Peyer's patch (tissue), 4 donors: ENCODE measurements around the gene LRRK1.

Source experiments
- POLR2A ChIP-seq, 2 donors: fragments of 450-650 bp; IDR thresholded peaks; one replicate each; pipeline ENCODE4 v1.5.1; 2017; ENCODE audit warnings: antibody characterized with exemption in 2 of 2, mild to moderate bottlenecking in 2 of 2, moderate library complexity in 2 of 2
- TF ChIP-seq, protein P1 (sequence below), 6 experiments: fragments of 450-650 bp in 4 of 6; fragments of 200-600 bp in 2 of 6; sonication (generic) in 1 of 6; IDR thresholded peaks; one replicate each; pipeline ENCODE4 v1.5.1; 2017 to 2019; ENCODE audit warnings: antibody characterized with exemption in 6 of 6, mild to moderate bottlenecking in 3 of 6, moderate library complexity in 1 of 6

DNA sequence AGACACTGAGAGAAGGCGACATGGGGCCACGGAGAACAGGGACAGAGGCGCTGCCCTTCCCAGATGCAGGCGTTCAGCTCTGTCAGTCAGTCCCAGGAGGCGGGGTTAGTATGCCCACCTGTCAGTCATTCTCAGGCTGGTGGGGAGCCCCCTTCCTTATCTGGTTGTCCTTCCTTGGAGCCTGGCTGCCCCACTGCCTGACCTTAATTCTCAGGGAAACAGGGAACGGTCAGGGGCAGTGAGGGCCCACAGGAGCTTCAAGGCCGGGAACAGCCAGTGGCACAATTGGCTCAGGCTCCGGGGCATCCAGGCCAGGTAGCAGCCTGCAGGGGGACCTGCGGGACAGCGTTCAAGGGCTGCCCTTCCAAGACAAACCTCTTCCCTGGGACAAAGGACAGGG is 199.5 kb downstream of the LRRK1 start:
- TF ChIP-seq, protein P1, sequence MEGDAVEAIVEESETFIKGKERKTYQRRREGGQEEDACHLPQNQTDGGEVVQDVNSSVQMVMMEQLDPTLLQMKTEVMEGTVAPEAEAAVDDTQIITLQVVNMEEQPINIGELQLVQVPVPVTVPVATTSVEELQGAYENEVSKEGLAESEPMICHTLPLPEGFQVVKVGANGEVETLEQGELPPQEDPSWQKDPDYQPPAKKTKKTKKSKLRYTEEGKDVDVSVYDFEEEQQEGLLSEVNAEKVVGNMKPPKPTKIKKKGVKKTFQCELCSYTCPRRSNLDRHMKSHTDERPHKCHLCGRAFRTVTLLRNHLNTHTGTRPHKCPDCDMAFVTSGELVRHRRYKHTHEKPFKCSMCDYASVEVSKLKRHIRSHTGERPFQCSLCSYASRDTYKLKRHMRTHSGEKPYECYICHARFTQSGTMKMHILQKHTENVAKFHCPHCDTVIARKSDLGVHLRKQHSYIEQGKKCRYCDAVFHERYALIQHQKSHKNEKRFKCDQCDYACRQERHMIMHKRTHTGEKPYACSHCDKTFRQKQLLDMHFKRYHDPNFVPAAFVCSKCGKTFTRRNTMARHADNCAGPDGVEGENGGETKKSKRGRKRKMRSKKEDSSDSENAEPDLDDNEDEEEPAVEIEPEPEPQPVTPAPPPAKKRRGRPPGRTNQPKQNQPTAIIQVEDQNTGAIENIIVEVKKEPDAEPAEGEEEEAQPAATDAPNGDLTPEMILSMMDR (IDR thresholded peaks at IDR 0.05): no peak
- TF ChIP-seq POLR2A (IDR thresholded peaks at IDR 0.05): no peak
